Measurements from ENCODE around the gene CCKAR.

- TF ChIP-seq MYC (IDR thresholded peaks at IDR 0.05; ENCODE audit: low read depth, low read length), result no peak
- TF ChIP-seq CTCF (IDR thresholded peaks at IDR 0.05; ENCODE audit: extremely low read depth in 1 of 2, insufficient read depth in 1 of 2, low read depth in 1 of 2, low read length in 2 of 2), result no peak
- no peak for TF ChIP-seq POLR2AphosphoS5 (IDR thresholded peaks at IDR 0.05; ENCODE audit: insufficient read depth, low read depth, low read length)
- no peak for TF ChIP-seq POLR2A (IDR thresholded peaks at IDR 0.05; ENCODE audit: low read depth, low read length)
- no peak for TF ChIP-seq JUN (IDR thresholded peaks at IDR 0.05; ENCODE audit: borderline replicate concordance, insufficient read depth, insufficient read length, low read depth)
- no peak for TF ChIP-seq EZH2 (IDR thresholded peaks at IDR 0.05; ENCODE audit: borderline replicate concordance, low read depth, low read length, severe bottlenecking)
- no peak for TF ChIP-seq MAX (IDR thresholded peaks at IDR 0.05; ENCODE audit: insufficient read depth, insufficient read length)
- no peak for TF ChIP-seq GATA2 (IDR thresholded peaks at IDR 0.05; ENCODE audit: insufficient read depth, insufficient read length, low read depth, low read length)
- TF ChIP-seq FOS (IDR thresholded peaks at IDR 0.05; ENCODE audit: borderline replicate concordance, insufficient read depth, low read length), result no peak
Measured at GRCh38 chr4:26490111-26490959, at the start of gene CCKAR.
